ACC112 (cell line): ENCODE results near the gene TUBGCP4.

Experiments used
- H2AFZ ChIP-seq: fragments of 200-600 bp; sonication (generic); one replicate; pipeline ENCODE4 v1.6.0; 2017; ENCODE audit warnings: antibody characterized with exemption, low read length; ENCODE audit not compliant: unreplicated experiment
- H3K27ac ChIP-seq: fragments of 200-600 bp; sonication (generic); 2 replicates; pipeline ENCODE4 v1.5.1; 2014; ENCODE audit warnings: low read depth, mild to moderate bottlenecking, antibody characterized with exemption, low read length, moderate library complexity
- H3K27me3 ChIP-seq: fragments of 200-600 bp; sonication (generic); 2 replicates; pipeline ENCODE4 v1.6.1; 2014; ENCODE audit warnings: mild to moderate bottlenecking, antibody characterized with exemption, low read length, moderate library complexity, mixed read lengths; ENCODE audit not compliant: insufficient read depth
- H3K36me3 ChIP-seq: fragments of 200-600 bp; sonication (generic); 2 replicates; pipeline ENCODE4 v1.6.1; 2016; ENCODE audit warnings: mild to moderate bottlenecking, antibody characterized with exemption, low read length, moderate library complexity, mixed read lengths; ENCODE audit not compliant: insufficient read depth
- H3K4me1 ChIP-seq: fragments of 200-600 bp; sonication (generic); one replicate; pipeline ENCODE4 v1.6.1; 2016; ENCODE audit warnings: low read length, mixed read lengths; ENCODE audit not compliant: insufficient read depth, unreplicated experiment, control insufficient read depth
- H3K4me3 ChIP-seq: fragments of 200-600 bp; sonication (generic); 2 replicates; pipeline ENCODE4 v1.5.1; 2014; ENCODE audit warnings: mild to moderate bottlenecking, low read depth, low read length
- H3K79me2 ChIP-seq: fragments of 200-600 bp; sonication (generic); one replicate; pipeline ENCODE4 v1.6.0; 2016; ENCODE audit warnings: low read length; ENCODE audit not compliant: control insufficient read depth, unreplicated experiment, insufficient read depth

TUBGCP4 gene, protein sequence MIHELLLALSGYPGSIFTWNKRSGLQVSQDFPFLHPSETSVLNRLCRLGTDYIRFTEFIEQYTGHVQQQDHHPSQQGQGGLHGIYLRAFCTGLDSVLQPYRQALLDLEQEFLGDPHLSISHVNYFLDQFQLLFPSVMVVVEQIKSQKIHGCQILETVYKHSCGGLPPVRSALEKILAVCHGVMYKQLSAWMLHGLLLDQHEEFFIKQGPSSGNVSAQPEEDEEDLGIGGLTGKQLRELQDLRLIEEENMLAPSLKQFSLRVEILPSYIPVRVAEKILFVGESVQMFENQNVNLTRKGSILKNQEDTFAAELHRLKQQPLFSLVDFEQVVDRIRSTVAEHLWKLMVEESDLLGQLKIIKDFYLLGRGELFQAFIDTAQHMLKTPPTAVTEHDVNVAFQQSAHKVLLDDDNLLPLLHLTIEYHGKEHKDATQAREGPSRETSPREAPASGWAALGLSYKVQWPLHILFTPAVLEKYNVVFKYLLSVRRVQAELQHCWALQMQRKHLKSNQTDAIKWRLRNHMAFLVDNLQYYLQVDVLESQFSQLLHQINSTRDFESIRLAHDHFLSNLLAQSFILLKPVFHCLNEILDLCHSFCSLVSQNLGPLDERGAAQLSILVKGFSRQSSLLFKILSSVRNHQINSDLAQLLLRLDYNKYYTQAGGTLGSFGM

DNA sequence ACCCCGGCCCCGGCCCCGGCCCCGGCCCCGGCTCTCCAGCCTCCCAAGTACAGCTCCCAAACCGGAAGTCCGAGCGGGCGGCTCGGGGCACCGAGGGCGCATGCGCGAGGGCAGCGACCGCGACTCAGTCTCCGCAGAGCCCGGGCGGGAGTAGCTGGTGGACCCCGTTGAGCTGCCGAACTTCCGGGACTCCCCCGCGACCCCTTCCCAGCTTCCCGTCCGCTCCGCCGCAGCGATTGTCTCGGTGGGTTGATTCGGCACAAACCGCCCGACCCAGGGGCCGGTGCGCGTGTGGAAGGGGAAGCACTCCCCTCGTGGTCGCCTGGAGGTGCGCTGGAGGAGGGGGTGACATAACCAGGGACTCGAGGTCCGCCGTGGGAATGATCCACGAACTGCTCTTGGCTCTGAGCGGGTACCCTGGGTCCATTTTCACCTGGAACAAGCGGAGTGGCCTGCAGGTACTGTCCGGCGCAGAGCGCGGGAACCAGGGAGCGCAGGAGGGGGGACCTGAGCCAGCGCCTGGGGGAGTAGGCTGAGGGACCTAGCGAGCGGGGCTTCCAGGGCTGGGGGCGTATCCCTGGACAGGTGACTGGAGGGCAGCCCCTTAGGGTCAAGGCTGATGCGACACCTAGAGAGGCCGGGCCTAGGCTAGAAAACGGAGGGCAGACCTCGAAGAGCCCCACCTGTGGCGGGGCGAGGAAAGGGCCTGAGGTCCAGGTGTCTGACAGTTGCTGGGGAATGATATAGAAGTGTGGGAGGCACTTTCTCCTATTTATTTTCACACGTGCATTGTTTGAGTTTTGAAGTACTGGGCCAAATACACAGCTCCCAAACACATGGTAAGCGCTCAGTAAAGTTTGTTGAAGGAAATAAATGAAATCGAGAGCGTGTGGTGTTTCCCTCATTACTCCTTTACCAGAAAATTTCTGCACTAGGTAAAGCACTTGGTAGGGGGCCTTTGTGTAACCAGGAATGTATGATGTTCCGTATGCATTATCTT, at the start of gene TUBGCP4, which contains the start of gene ZSCAN29:
Gene TUBGCP4 (plus strand): TSS at position 127 of the 1,000 bp plus-strand sequence. CDS start 254 bp downstream, at position 381.
Gene ZSCAN29 (minus strand): TSS at position 69 of the 1,000 bp plus-strand sequence. CDS start 1,130 bp downstream, outside the sequence.
- Histone ChIP-seq H3K4me1 (peaks cover 13% of the 10 kb centered on the region), H3K27me3 (no peaks in the 10 kb centered on the region), H2AFZ (peak within 1 kb of the TSS; percentile 92), H3K27ac (no peak within 1 kb of the TSS), H3K36me3 (peaks cover 30% of the 10 kb centered on the region), H3K4me3 (peak within 1 kb of the TSS; percentile 96), H3K79me2 (peaks cover 35% of the 10 kb centered on the region)

DNA sequence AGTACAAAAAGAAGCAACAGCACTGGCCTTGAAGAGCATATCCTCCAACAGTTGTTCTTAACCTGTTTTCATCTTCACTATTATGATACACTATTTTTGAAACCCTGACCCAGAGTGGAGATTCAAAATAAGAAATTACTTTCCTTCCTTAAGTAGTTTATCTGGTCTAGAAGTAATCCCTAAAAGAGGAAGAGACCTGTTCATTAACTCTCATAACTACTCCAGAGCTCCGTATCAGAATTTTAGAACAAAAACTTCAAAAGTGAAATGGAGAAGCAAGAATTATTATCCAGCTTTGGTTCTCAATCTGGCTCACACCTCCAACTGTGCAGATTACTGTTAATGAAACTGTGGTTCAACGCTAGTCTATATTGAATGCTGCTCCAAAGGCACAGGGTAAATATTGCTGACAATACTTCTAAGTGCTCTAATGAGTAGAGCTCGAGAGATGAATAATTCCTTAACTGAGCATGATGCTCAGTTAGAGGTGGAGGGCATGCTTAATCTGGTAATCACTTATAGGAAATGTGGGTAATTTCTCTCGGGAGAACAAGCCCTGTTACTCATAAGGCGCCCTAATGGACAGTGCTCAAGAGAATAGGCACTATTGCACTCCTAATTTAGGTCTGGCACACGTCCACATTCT, 45.7 kb upstream of the TUBGCP4 start:
- Histone ChIP-seq H3K36me3 (no peaks in the 10 kb centered on the region), H3K79me2 (peaks cover 21% of the 10 kb centered on the region), H3K4me1 (peaks cover 15% of the 10 kb centered on the region), H2AFZ (no peak overlapping the region), H3K4me3 (no peak overlapping the region), H3K27ac (no peak overlapping the region), H3K27me3 (peaks cover 21% of the 10 kb centered on the region; the same call in 1 of the 2 replicates)

DNA sequence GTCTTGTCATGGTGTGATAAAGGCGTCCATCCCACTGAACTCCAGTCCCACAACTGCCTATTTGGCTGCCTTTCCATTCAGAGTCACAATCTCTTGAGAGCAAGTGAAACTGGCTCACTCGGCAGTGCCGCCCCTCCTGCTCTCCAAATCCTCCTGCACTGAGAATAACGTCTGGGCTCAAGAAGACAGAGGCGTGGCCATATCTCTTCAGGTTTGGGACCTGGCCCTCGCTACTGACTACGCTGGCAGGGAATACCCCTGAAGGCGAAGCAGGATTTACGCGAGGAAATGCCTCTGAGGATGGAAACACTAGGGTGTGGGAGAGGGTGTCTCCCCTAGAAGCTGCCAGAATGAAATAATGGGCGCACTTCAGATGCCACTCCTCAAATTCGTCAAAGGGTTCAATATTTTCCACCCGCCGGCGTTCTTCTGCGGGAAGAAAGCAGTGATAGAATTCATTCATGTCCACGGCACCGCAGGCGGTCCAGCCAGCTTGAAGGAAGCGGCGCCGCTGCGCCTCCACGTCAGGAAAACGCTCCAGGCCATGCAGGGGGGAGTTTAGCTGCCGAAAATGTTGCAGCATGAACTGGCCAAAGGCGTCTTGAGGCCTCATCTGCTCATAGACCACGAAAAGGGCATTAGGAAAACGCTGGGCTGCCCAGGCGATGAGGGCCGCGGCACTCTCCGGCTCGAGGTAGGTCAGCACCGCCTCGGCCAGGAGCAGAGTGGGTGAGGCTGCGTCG, 41.5 kb upstream of the TUBGCP4 start:
- H2AFZ ChIP-seq = peak overlapping the region; percentile 78

DNA sequence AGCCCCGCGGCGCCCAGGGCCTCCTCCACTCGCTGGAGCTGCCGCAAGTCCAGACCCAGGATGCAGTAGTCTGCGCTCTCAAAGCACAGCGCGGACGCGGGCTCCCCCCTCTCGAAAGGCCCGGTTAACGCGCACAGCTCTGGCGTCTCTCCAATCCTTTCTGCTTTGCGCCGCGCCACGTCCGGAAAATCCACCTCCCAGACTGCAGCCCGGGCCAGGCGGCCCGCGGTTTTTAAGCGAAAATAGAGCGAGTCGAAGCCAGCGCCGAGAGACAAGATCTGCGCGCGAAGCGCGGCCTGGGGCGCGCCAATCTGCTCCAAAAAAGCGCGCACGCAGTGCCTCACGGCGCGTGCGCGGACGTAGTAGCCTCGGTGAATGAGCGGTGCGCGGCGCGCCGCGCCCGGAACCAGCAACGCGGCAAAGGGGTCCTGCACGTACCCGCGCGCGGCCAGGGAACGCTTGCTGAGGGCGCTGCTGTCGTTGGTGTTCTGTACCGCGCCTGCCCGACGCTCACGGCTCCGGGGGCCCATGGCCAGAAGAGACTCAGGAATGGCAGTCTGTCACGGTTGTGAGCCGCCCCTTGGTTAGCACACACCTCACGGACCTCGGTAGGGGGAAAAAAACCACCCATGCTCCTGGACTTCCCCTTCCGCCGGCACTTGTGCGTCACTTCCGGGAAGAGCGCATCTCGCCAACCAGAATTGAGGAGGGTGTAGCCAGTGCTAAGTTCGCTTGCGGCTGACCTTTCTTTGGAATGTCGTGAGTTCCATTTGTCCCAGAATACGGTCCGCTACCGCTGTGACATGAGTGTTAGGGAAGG, 40.7 kb upstream of the TUBGCP4 start, which contains the start of gene LCMT2:
Gene LCMT2 (minus strand): TSS at position 614 of the 820 bp plus-strand sequence. CDS start 84 bp downstream, at position 530.
- Histone ChIP-seq H3K4me3 (peak within 1 kb of the TSS; percentile 80), H3K4me1 (peaks cover 21% of the 10 kb centered on the region), H3K27ac (peak within 1 kb of the TSS; percentile 83), H2AFZ (peak within 1 kb of the TSS; percentile 82), H3K36me3 (no peaks in the 10 kb centered on the region; the same call in 1 of the 2 replicates), H3K27me3 (no peaks in the 10 kb centered on the region), H3K79me2 (peaks cover 21% of the 10 kb centered on the region)

More for the DNA sequence above, 41.5 kb upstream of the TUBGCP4 start:
- H3K4me3 ChIP-seq = peak overlapping the region; percentile 80
- no peaks in the 10 kb centered on the region; the same call in 1 of the 2 replicates for H3K36me3 ChIP-seq
- H3K79me2 ChIP-seq = peaks cover 21% of the 10 kb centered on the region
- peaks cover 21% of the 10 kb centered on the region for H3K4me1 ChIP-seq
- H3K27ac ChIP-seq = peak overlapping the region; percentile 83
- no peaks in the 10 kb centered on the region for H3K27me3 ChIP-seq

DNA sequence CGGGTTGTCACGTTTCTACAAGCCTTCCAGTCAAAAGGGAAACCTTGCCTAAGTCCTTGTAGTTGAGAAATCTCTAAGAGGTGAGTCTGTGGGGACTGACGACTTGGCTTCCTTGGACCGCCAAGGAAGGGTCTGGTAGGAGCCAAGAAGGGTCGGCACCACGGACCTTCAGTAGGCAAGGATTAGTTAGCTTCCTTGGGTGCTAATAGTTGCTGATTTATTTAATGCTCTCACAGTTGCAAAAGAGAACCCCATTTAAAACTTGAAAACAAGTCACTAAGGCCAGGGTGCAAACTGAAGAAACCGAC, 40.2 kb upstream of the TUBGCP4 start:
- Histone ChIP-seq H3K27me3 (no peaks in the 10 kb centered on the region), H3K79me2 (peaks cover 21% of the 10 kb centered on the region), H3K27ac (peak overlapping the region; percentile 83), H2AFZ (peak overlapping the region; percentile 82), H3K4me3 (peak overlapping the region; percentile 80), H3K4me1 (peaks cover 21% of the 10 kb centered on the region), H3K36me3 (no peaks in the 10 kb centered on the region; the same call in 1 of the 2 replicates)

DNA sequence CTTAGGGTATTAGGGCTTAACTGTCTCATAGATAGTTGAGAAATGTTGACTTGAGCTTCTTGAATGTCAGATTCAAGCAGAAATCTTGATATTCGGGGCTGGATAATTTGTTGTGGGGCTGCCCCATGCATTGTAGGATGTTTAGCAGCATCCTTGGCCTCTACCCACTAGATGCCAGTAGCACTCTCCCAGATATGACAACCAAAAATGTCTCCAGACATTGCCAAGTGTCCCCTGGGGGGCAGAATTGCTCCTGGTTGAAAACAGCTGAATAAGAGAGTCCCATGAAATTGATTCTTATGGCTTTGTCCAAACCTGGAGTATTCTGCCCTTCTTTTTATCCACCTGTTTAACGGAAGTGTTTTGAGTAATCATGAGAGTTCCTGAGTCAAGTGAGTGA, 24.6 kb upstream of the TUBGCP4 start:
- Histone ChIP-seq H3K79me2 (no peaks in the 10 kb centered on the region), H3K27me3 (no peaks in the 10 kb centered on the region), H3K27ac (no peak overlapping the region), H3K36me3 (peaks cover 18% of the 10 kb centered on the region; the same call in 1 of the 2 replicates), H3K4me3 (no peak overlapping the region), H3K4me1 (no peaks in the 10 kb centered on the region), H2AFZ (no peak overlapping the region)

DNA sequence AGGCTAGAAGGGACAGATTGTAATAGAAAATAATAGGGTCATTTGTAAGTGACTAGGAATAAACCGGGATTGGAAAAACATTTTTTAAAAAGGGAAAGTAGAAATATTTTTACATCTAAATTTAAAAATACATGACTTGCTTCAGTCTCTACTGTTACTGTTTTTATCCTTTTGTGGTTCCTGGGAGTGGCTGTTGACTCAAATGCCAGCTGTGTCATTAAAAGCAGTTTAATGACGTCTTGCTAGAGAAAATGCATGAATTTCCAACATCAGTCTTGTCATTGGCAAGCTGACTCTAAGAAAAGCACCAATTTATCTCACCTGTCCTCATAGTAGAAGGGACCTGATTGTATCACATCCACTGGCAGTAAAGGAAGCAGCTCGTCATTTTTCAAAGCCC, 23.8 kb upstream of the TUBGCP4 start:
- Histone ChIP-seq H2AFZ (no peak overlapping the region), H3K36me3 (peaks cover 23% of the 10 kb centered on the region; the same call in 1 of the 2 replicates)

DNA sequence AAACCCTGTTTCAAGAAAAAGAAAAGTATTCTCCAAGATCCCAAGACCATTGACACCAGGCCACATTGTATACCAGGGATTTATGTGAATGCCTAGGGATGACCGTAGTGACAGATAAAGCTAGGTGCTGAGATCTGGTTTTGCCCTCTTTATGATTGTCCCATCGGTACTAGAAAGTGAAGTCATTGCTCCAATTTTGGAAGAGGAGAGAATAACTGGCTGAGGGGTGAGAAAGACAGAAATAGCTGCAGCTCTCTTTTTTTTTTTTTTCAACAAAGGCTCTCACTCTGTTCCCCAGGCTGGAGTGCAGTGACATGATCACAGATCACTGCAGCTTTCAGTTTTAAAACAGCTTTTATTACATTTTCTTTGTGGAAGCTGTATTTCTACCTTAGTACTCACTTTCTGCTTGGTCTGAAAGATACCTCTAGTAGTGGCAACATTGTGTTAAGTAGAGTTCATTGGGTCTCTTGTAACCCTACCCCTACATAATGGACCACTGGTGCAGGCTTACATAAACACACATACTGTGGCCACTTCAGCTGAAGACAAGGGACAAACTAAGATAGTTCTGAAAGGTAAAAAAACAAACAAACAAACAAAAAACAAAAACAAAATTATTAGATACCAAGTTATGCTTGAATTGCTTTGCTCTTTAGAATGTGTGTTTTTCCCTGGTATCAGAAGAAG, 18.1 kb upstream of the TUBGCP4 start:
- H3K79me2 ChIP-seq = no peaks in the 10 kb centered on the region
- peaks cover 34% of the 10 kb centered on the region for H3K36me3 ChIP-seq
- no peak overlapping the region for H3K4me3 ChIP-seq
- no peaks in the 10 kb centered on the region for H3K4me1 ChIP-seq
- H3K27me3 ChIP-seq = no peaks in the 10 kb centered on the region
- H3K27ac ChIP-seq = no peak overlapping the region
- no peak overlapping the region for H2AFZ ChIP-seq

More for the DNA sequence above, 23.8 kb upstream of the TUBGCP4 start:
- Histone ChIP-seq H3K27ac (no peak overlapping the region), H3K4me1 (no peaks in the 10 kb centered on the region), H3K27me3 (no peaks in the 10 kb centered on the region), H3K4me3 (no peak overlapping the region), H3K79me2 (no peaks in the 10 kb centered on the region)
